ENCODE data around the gene AKAIN1.

AKAIN1 gene

DNA sequence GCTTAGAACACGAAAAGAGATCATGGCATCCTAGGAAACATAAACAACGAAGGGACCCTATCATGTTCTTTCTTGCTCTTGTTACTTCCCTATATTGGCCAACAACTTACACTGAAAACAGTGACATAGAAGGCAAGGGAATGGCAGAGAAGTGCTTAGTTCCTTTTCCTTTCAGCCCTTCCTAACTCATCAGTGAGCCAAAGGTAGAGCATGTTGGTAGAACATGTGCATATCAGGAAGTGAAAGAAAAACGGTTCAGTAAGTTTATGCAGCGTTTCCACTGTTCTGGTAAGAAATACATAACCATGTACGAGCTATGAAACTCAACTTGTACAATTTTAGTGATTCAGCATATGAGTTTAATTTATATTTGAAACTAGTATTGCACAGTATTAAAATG, 21.7 kb downstream of the AKAIN1 start:
- TF ChIP-seq ZFP30 (CRISPR knock-in tag; IDR thresholded peaks at IDR 0.05), result no peak
- no peak for TF ChIP-seq SNAI2 (CRISPR knock-in tag; IDR thresholded peaks at IDR 0.05)
- TF ChIP-seq GLIS3 (CRISPR knock-in tag; IDR thresholded peaks at IDR 0.05), result no peak
- no peak for TF ChIP-seq TOX (CRISPR knock-in tag; IDR thresholded peaks at IDR 0.05; ENCODE audit: borderline replicate concordance)
- no peak for TF ChIP-seq ZC3H10 (CRISPR knock-in tag; IDR thresholded peaks at IDR 0.05)
- TF ChIP-seq ZNF8 (CRISPR knock-in tag; IDR thresholded peaks at IDR 0.05), result no peak
- no peak for TF ChIP-seq BACH2 (CRISPR knock-in tag; IDR thresholded peaks at IDR 0.05; ENCODE audit: borderline replicate concordance)
- no peak for TF ChIP-seq ZNF70 (CRISPR knock-in tag; IDR thresholded peaks at IDR 0.05)
- TF ChIP-seq ZNF565 (CRISPR knock-in tag; conservative IDR thresholded peaks at IDR 0.05; ENCODE audit: low read depth), result no peak
- TF ChIP-seq, protein P1, sequence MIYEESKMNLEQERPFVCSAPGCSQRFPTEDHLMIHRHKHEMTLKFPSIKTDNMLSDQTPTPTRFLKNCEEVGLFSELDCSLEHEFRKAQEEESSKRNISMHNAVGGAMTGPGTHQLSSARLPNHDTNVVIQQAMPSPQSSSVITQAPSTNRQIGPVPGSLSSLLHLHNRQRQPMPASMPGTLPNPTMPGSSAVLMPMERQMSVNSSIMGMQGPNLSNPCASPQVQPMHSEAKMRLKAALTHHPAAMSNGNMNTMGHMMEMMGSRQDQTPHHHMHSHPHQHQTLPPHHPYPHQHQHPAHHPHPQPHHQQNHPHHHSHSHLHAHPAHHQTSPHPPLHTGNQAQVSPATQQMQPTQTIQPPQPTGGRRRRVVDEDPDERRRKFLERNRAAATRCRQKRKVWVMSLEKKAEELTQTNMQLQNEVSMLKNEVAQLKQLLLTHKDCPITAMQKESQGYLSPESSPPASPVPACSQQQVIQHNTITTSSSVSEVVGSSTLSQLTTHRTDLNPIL (CRISPR knock-in tag; IDR thresholded peaks at IDR 0.05; ENCODE audit: low read depth), result no peak
- no peak for ATAC-seq

DNA sequence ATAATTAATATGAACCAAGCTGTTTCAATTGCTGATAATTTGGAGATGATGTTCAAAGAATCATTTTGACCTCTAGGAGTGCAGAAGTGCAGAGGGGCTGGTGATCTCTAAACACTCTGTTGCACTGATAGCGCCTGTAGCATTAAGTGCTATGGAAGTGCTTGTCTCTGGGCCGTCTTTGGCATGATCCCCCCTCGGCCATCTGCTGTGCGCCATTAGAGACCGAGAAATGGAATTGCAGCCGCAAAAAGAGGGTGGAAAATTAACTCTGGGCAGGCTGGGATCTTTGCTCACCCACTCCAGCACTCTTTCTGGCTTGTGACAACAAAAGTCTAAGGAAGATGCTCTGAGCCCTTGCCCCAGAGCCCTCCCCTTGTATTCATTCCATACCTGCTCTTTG, 23.4 kb downstream of the AKAIN1 start:
- TF ChIP-seq ZFP30 (CRISPR knock-in tag; IDR thresholded peaks at IDR 0.05), result no peak
- TF ChIP-seq TOX (CRISPR knock-in tag; IDR thresholded peaks at IDR 0.05; ENCODE audit: borderline replicate concordance), result no peak
- TF ChIP-seq GLIS3 (CRISPR knock-in tag; IDR thresholded peaks at IDR 0.05), result no peak
- no peak for TF ChIP-seq ARNTL (CRISPR knock-in tag; IDR thresholded peaks at IDR 0.05; ENCODE audit: borderline replicate concordance, low read depth)
- no peak for TF ChIP-seq TCF4 (CRISPR knock-in tag; IDR thresholded peaks at IDR 0.05; ENCODE audit: borderline replicate concordance)
- TF ChIP-seq BACH2 (CRISPR knock-in tag; IDR thresholded peaks at IDR 0.05; ENCODE audit: borderline replicate concordance), result no peak
- no peak for TF ChIP-seq RARB (CRISPR knock-in tag; IDR thresholded peaks at IDR 0.05)
- no peak for TF ChIP-seq ZC3H10 (CRISPR knock-in tag; IDR thresholded peaks at IDR 0.05)
- no peak for TF ChIP-seq ESRRG (CRISPR knock-in tag; IDR thresholded peaks at IDR 0.05)
- no peak for TF ChIP-seq ISL1 (CRISPR knock-in tag; IDR thresholded peaks at IDR 0.05)

DNA sequence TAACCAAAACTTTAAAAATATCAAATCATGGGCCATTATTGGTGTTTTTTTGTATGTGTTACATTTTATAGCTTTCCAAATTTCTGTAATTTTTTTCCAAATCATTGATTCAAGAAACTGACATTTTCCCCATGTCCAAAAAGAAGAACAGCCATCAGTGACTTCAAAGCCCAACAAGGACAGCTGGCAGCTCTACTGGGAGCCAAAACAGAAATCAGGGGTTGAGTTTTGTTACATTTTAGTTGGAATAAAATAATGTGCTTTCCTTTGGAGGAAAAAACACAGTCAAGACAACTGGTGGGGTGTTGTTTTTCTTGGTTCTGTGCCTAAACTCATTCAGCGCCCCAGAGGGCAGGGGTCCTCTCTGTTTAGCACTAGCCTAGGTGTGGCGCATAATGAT, 23.8 kb downstream of the AKAIN1 start:
- no peak for ATAC-seq
- TF ChIP-seq PPARA (CRISPR knock-in tag; IDR thresholded peaks at IDR 0.05; ENCODE audit: borderline replicate concordance), result no peak
- no peak for TF ChIP-seq ZC3H10 (CRISPR knock-in tag; IDR thresholded peaks at IDR 0.05)
- TF ChIP-seq, protein P1 (CRISPR knock-in tag; IDR thresholded peaks at IDR 0.05; ENCODE audit: low read depth), result no peak
- TF ChIP-seq, protein P2, sequence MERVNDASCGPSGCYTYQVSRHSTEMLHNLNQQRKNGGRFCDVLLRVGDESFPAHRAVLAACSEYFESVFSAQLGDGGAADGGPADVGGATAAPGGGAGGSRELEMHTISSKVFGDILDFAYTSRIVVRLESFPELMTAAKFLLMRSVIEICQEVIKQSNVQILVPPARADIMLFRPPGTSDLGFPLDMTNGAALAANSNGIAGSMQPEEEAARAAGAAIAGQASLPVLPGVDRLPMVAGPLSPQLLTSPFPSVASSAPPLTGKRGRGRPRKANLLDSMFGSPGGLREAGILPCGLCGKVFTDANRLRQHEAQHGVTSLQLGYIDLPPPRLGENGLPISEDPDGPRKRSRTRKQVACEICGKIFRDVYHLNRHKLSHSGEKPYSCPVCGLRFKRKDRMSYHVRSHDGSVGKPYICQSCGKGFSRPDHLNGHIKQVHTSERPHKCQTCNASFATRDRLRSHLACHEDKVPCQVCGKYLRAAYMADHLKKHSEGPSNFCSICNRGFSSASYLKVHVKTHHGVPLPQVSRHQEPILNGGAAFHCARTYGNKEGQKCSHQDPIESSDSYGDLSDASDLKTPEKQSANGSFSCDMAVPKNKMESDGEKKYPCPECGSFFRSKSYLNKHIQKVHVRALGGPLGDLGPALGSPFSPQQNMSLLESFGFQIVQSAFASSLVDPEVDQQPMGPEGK (CRISPR knock-in tag; IDR thresholded peaks at IDR 0.05; ENCODE audit: borderline replicate concordance), result no peak
- TF ChIP-seq RARB (CRISPR knock-in tag; IDR thresholded peaks at IDR 0.05), result no peak

More for the DNA sequence above, 23.4 kb downstream of the AKAIN1 start:
- ATAC-seq, result no peak

DNA sequence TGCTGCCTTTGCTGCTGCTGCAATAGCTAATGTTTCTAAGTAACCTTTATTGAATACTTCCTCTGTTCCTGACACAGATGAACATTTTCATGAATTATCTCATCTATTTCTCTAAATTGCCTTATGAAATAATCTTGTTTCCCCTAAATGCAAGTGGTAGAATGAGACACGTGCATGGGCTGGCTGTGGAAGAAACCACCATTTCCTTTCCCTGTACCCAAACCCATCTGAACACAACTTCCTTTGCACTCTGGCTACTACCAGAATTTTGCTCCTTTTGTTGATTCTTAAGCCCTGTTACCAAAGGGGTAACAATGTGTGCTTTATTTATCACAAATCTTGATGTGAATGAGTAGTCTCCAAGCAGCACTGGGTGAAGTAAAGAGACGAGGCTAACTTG, 29.2 kb downstream of the AKAIN1 start:
- TF ChIP-seq ESRRG (CRISPR knock-in tag; IDR thresholded peaks at IDR 0.05), result no peak
- no peak for TF ChIP-seq ARNTL (CRISPR knock-in tag; IDR thresholded peaks at IDR 0.05; ENCODE audit: borderline replicate concordance, low read depth)
- no peak for TF ChIP-seq RARB (CRISPR knock-in tag; IDR thresholded peaks at IDR 0.05)
- TF ChIP-seq, protein P2 (CRISPR knock-in tag; IDR thresholded peaks at IDR 0.05; ENCODE audit: borderline replicate concordance), result no peak
- TF ChIP-seq, protein P3, sequence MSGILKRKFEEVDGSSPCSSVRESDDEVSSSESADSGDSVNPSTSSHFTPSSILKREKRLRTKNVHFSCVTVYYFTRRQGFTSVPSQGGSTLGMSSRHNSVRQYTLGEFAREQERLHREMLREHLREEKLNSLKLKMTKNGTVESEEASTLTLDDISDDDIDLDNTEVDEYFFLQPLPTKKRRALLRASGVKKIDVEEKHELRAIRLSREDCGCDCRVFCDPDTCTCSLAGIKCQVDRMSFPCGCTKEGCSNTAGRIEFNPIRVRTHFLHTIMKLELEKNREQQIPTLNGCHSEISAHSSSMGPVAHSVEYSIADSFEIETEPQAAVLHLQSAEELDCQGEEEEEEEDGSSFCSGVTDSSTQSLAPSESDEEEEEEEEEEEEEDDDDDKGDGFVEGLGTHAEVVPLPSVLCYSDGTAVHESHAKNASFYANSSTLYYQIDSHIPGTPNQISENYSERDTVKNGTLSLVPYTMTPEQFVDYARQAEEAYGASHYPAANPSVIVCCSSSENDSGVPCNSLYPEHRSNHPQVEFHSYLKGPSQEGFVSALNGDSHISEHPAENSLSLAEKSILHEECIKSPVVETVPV (CRISPR knock-in tag; IDR thresholded peaks at IDR 0.05), result no peak
- TF ChIP-seq, protein P4, sequence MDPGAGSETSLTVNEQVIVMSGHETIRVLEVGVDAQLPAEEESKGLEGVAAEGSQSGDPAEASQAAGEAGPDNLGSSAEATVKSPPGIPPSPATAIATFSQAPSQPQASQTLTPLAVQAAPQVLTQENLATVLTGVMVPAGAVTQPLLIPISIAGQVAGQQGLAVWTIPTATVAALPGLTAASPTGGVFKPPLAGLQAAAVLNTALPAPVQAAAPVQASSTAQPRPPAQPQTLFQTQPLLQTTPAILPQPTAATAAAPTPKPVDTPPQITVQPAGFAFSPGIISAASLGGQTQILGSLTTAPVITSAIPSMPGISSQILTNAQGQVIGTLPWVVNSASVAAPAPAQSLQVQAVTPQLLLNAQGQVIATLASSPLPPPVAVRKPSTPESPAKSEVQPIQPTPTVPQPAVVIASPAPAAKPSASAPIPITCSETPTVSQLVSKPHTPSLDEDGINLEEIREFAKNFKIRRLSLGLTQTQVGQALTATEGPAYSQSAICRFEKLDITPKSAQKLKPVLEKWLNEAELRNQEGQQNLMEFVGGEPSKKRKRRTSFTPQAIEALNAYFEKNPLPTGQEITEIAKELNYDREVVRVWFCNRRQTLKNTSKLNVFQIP (CRISPR knock-in tag; IDR thresholded peaks at IDR 0.05; ENCODE audit: borderline replicate concordance, low read depth), result no peak
- no peak for TF ChIP-seq ZC3H10 (CRISPR knock-in tag; IDR thresholded peaks at IDR 0.05)
- no peak for TF ChIP-seq ZNF70 (CRISPR knock-in tag; IDR thresholded peaks at IDR 0.05)
- TF ChIP-seq, protein P1 (CRISPR knock-in tag; IDR thresholded peaks at IDR 0.05; ENCODE audit: low read depth), result no peak
- no peak for TF ChIP-seq BACH2 (CRISPR knock-in tag; IDR thresholded peaks at IDR 0.05; ENCODE audit: borderline replicate concordance)
- TF ChIP-seq TCF4 (CRISPR knock-in tag; IDR thresholded peaks at IDR 0.05; ENCODE audit: borderline replicate concordance), result no peak
- TF ChIP-seq ZNF565 (CRISPR knock-in tag; conservative IDR thresholded peaks at IDR 0.05; ENCODE audit: low read depth), result no peak
- TF ChIP-seq PPARA (CRISPR knock-in tag; IDR thresholded peaks at IDR 0.05; ENCODE audit: borderline replicate concordance), result no peak
- no peak for TF ChIP-seq ZFP30 (CRISPR knock-in tag; IDR thresholded peaks at IDR 0.05)
- no peak for TF ChIP-seq ZFP3 (CRISPR knock-in tag; IDR thresholded peaks at IDR 0.05)
- TF ChIP-seq TOX (CRISPR knock-in tag; IDR thresholded peaks at IDR 0.05; ENCODE audit: borderline replicate concordance), result no peak
- no peak for TF ChIP-seq ZNF8 (CRISPR knock-in tag; IDR thresholded peaks at IDR 0.05)
- no peak for TF ChIP-seq OSR1 (CRISPR knock-in tag; IDR thresholded peaks at IDR 0.05)
- no peak for TF ChIP-seq GLIS3 (CRISPR knock-in tag; IDR thresholded peaks at IDR 0.05)
- no peak for TF ChIP-seq SNAI2 (CRISPR knock-in tag; IDR thresholded peaks at IDR 0.05)
- no peak for ATAC-seq

Data from SK-N-SH treated with all-trans-retinoic acid at 6 μM for 48 hours (cell line).